ENCODE results near the gene S100P.

GRCh38 chr4:6742507-6742906 is 48.8 kb downstream of the S100P start:
- TF ChIP-seq FOXA1 (IDR thresholded peaks at IDR 0.05) (no peak), RAD21 (IDR thresholded peaks at IDR 0.05) (no peak), JUND (IDR thresholded peaks at IDR 0.05) (no peak), TAF1 (conservative IDR thresholded peaks at IDR 0.05) (no peak), GABPA (IDR thresholded peaks at IDR 0.05 in 1 of 2, conservative IDR thresholded peaks at IDR 0.05 in 1 of 2) (no peak)
- TF ChIP-seq, protein P1, sequence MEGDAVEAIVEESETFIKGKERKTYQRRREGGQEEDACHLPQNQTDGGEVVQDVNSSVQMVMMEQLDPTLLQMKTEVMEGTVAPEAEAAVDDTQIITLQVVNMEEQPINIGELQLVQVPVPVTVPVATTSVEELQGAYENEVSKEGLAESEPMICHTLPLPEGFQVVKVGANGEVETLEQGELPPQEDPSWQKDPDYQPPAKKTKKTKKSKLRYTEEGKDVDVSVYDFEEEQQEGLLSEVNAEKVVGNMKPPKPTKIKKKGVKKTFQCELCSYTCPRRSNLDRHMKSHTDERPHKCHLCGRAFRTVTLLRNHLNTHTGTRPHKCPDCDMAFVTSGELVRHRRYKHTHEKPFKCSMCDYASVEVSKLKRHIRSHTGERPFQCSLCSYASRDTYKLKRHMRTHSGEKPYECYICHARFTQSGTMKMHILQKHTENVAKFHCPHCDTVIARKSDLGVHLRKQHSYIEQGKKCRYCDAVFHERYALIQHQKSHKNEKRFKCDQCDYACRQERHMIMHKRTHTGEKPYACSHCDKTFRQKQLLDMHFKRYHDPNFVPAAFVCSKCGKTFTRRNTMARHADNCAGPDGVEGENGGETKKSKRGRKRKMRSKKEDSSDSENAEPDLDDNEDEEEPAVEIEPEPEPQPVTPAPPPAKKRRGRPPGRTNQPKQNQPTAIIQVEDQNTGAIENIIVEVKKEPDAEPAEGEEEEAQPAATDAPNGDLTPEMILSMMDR (IDR thresholded peaks at IDR 0.05; ENCODE audit: low read depth, low read length, missing input control): no peak
- TF ChIP-seq, protein P2, sequence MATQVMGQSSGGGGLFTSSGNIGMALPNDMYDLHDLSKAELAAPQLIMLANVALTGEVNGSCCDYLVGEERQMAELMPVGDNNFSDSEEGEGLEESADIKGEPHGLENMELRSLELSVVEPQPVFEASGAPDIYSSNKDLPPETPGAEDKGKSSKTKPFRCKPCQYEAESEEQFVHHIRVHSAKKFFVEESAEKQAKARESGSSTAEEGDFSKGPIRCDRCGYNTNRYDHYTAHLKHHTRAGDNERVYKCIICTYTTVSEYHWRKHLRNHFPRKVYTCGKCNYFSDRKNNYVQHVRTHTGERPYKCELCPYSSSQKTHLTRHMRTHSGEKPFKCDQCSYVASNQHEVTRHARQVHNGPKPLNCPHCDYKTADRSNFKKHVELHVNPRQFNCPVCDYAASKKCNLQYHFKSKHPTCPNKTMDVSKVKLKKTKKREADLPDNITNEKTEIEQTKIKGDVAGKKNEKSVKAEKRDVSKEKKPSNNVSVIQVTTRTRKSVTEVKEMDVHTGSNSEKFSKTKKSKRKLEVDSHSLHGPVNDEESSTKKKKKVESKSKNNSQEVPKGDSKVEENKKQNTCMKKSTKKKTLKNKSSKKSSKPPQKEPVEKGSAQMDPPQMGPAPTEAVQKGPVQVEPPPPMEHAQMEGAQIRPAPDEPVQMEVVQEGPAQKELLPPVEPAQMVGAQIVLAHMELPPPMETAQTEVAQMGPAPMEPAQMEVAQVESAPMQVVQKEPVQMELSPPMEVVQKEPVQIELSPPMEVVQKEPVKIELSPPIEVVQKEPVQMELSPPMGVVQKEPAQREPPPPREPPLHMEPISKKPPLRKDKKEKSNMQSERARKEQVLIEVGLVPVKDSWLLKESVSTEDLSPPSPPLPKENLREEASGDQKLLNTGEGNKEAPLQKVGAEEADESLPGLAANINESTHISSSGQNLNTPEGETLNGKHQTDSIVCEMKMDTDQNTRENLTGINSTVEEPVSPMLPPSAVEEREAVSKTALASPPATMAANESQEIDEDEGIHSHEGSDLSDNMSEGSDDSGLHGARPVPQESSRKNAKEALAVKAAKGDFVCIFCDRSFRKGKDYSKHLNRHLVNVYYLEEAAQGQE (IDR thresholded peaks at IDR 0.05): no peak

Data from liver (tissue), 3 donors.